GM20000 (cell line): ENCODE measurements around the gene ISLR.

Experiments used
- DNase-seq: peaks from one replicate; pipeline ENCODE4 v3.0.0; 2012; ENCODE audit warnings: low spot score
- CTCF ChIP-seq: IDR thresholded peaks from 2 replicates; pipeline ENCODE4 v1.5.1; 2012; ENCODE audit warnings: mild to moderate bottlenecking, control low read depth; ENCODE audit errors: extremely low read depth, missing control alignments

ISLR gene

GRCh38 chr15:74184582-74185091 is 11.1 kb downstream of the ISLR start:
- no peak for TF ChIP-seq CTCF
- DNase-seq = no peak

GRCh38 chr15:74185710-74186348 is 12.3 kb downstream of the ISLR start:
- no peak for TF ChIP-seq CTCF
- DNase-seq = no peak

- no peak for TF ChIP-seq CTCF
- no peak for DNase-seq
These were observed 14.7 kb downstream of the ISLR start for GRCh38 chr15:74188216-74188615.

- no peak for TF ChIP-seq CTCF
- DNase-seq = no peak
These were observed 18.3 kb downstream of the ISLR start for GRCh38 chr15:74191798-74192197.

- no peak for TF ChIP-seq CTCF
These were observed 19.2 kb downstream of the ISLR start for GRCh38 chr15:74192751-74193150.

GRCh38 chr15:74193299-74193718 is 19.8 kb downstream of the ISLR start:
- no peak for DNase-seq
- no peak for TF ChIP-seq CTCF

More at GRCh38 chr15:74192751-74193150, 19.2 kb downstream of the ISLR start:
- DNase-seq = no peak

GRCh38 chr15:74193905-74194304 is 20.4 kb downstream of the ISLR start:
- no peak for TF ChIP-seq CTCF
- DNase-seq = no peak
